A549 (cell line): Measurements from ENCODE around the gene CBR3. TPM values are rescaled to one million over a fixed set of nuclear protein-coding genes. Genes with fewer than 3 reads are reported as not detected.

Experiments used
- ATAC-seq, 2 experiments: fragments of 200-7000 bp in 1 of 2; fragments of >200 bp in 1 of 2; cut with Nextera tagmentation in 1 of 2; cut with Tn5 transposase in 1 of 2; 3 replicates each; pipeline versions ENCODE4 v1.8.0 to v1.9.1; 2018 to 2020; ENCODE audit warnings: mild to moderate bottlenecking in 1 of 2, moderate library complexity in 1 of 2
- CTCF ChIA-PET: fragments of 300-600 bp; sonication (Branson Sonifier 250); formaldehyde crosslinking; extraction: SDS; loops from one replicate; lab custom pipeline; 2021; ENCODE audit warnings: antibody characterized with exemption, inconsistent platforms; lab: Yijun Ruan, JAX
- POLR2A ChIA-PET: fragments of 350-600 bp; formaldehyde crosslinking; extraction: SDS; loops from one replicate; lab custom pipeline; 2021; ENCODE audit warnings: antibody characterized with exemption, inconsistent platforms; lab: Yijun Ruan, JAX
- DNase-seq, 2 experiments: peaks; one replicate each; pipeline versions ENCODE4 v3.0.0 to v3.0.0-alpha.2; 2011 to 2016; ENCODE audit warnings: low read depth in 1 of 2, low spot score in 1 of 2
- FAIRE-seq: peaks from 2 replicates; lab custom pipeline; 2011; peaks lifted over from hg19 to GRCh38; lab: Jason Lieb, UNC
- H3K27ac ChIP-seq, 2 experiments: fragments of >200 bp; sonication (Bioruptor Twin); formaldehyde crosslinking; 3 replicates each; pipeline ENCODE4 v1.5.1; 2016 to 2017
- H3K4me1 ChIP-seq: fragments of >200 bp; sonication (Bioruptor Twin); formaldehyde crosslinking; 3 replicates; pipeline ENCODE4 v1.6.1; 2016
- H3K4me2 ChIP-seq: fragments of >200 bp; sonication (Bioruptor Twin); formaldehyde crosslinking; 3 replicates; pipeline ENCODE4 v1.6.1; 2016
- H3K4me3 ChIP-seq: fragments of >200 bp; sonication (Bioruptor Twin); formaldehyde crosslinking; 3 replicates; pipeline ENCODE4 v1.5.1; 2016
- H3K9me3 ChIP-seq: fragments of >200 bp; sonication (Bioruptor Twin); formaldehyde crosslinking; 3 replicates; pipeline ENCODE4 v1.6.1; 2016
- CBX8 ChIP-seq: fragments of 200-600 bp; sonication (generic); IDR thresholded peaks from 2 replicates; pipeline ENCODE4 v1.6.1; 2016
- CHD4 ChIP-seq: fragments of 200-600 bp; sonication (generic); IDR thresholded peaks from 2 replicates; pipeline ENCODE4 v1.6.1; 2016; ENCODE audit warnings: antibody characterized with exemption, mild to moderate bottlenecking, borderline replicate concordance
- EP300 ChIP-seq, 2 experiments: fragments of >200 bp; sonication (Bioruptor Twin); formaldehyde crosslinking; IDR thresholded peaks; 2 replicates in 1 of 2; 3 replicates in 1 of 2; pipeline ENCODE4 v1.6.1; 2016 to 2017
- FOSL2 ChIP-seq, 2 experiments: fragments of 450-650 bp in 1 of 2; fragments of >200 bp in 1 of 2; sonication (Bioruptor Twin) in 1 of 2; formaldehyde crosslinking; IDR thresholded peaks; 2 replicates each; pipeline versions ENCODE4 v1.5.0 to v1.6.1; 2016 to 2020; ENCODE audit warnings: mild to moderate bottlenecking in 1 of 2, moderate library complexity in 1 of 2
- FOXS1 ChIP-seq: fragments of 250-450 bp; sonication (Bioruptor Pico); IDR thresholded peaks from 2 replicates; pipeline ENCODE4 v1.5.0; 2020; ENCODE audit warnings: mild to moderate bottlenecking, moderate library complexity
- HOXA7 ChIP-seq: fragments of 250-450 bp; sonication (Bioruptor Pico); IDR thresholded peaks from 2 replicates; pipeline ENCODE4 v1.5.0; 2020; ENCODE audit warnings: mild to moderate bottlenecking, moderate library complexity
- HOXB5 ChIP-seq: fragments of 250-450 bp; sonication (Bioruptor Pico); IDR thresholded peaks from 2 replicates; pipeline ENCODE4 v1.5.0; 2020; ENCODE audit warnings: mild to moderate bottlenecking, moderate library complexity
- JUN ChIP-seq, 2 experiments: fragments of >200 bp; sonication (Bioruptor Twin); formaldehyde crosslinking; IDR thresholded peaks; 2 replicates in 1 of 2; 3 replicates in 1 of 2; pipeline ENCODE4 v1.6.1; 2016 to 2017
- KDM5A ChIP-seq: fragments of 200-600 bp; sonication (generic); IDR thresholded peaks from 2 replicates; pipeline ENCODE4 v1.6.1; 2016; ENCODE audit warnings: antibody characterized with exemption, mild to moderate bottlenecking
- MAZ ChIP-seq: fragments of 150-350 bp; IDR thresholded peaks from 2 replicates; pipeline ENCODE4 v1.6.1; 2014; ENCODE audit warnings: antibody characterized with exemption, low read depth, low read length, borderline replicate concordance
- MYC ChIP-seq: IDR thresholded peaks from 2 replicates; pipeline ENCODE4 v1.6.1; 2012; ENCODE audit warnings: mild to moderate bottlenecking, inconsistent platforms, low read length, improper control_type of control experiment, borderline replicate concordance
- POLR2A ChIP-seq: IDR thresholded peaks from 2 replicates; pipeline ENCODE4 v1.6.1; 2012; ENCODE audit warnings: mild to moderate bottlenecking, low read length
- POLR2AphosphoS2 ChIP-seq: conservative IDR thresholded peaks from 2 replicates; pipeline ENCODE4 v1.6.1; 2012; ENCODE audit warnings: low read length, improper control_type of control experiment, inconsistent platforms
- RFX5 ChIP-seq: fragments of 450-650 bp; IDR thresholded peaks from 2 replicates; pipeline ENCODE4 v1.7.1; 2014; ENCODE audit warnings: antibody characterized with exemption, mild to moderate bottlenecking, moderate library complexity
- RNF2 ChIP-seq: fragments of 200-600 bp; sonication (generic); IDR thresholded peaks from 2 replicates; pipeline ENCODE4 v1.6.1; 2016; ENCODE audit warnings: low read depth, mild to moderate bottlenecking, antibody characterized with exemption, moderate library complexity, borderline replicate concordance
- TFCP2L1 ChIP-seq: fragments of 250-450 bp; sonication (Bioruptor Pico); IDR thresholded peaks from 2 replicates; pipeline ENCODE4 v1.5.0; 2021; ENCODE audit warnings: mild to moderate bottlenecking
- ZFP36 ChIP-seq: fragments of 450-650 bp; IDR thresholded peaks from 2 replicates; pipeline ENCODE4 v1.6.1; 2014; ENCODE audit warnings: borderline replicate concordance; ENCODE audit not compliant: partially characterized antibody
- WGBS: methylation state at CpG from one replicate; pipeline ENCODE4 v1.1.6; 2017; ENCODE audit errors: missing lambda C conversion rate; 5-methylcytosine and 5-hydroxymethylcytosine counted together
- polyA plus RNA-seq, 4 experiments: library from polyadenylated mRNA; depleted of rRNA in 3 of 4; stranded (reverse); fragments of >200 nt; fragmentation: RNase III in 1 of 4; extraction: RNeasy Plus Mini Kit Qiagen cat#74134 plus additional on column Dnase treatment in 1 of 4; gene quantifications; 2 replicates in 3 of 4; 3 replicates in 1 of 4; pipeline ENCODE4 v1.2.3, GENCODE V29; 2011 to 2017
- TF ChIP-seq, protein P1 (sequence below): fragments of 150-350 bp; IDR thresholded peaks from 2 replicates; pipeline ENCODE4 v1.6.1; 2014; ENCODE audit warnings: low read depth, mild to moderate bottlenecking, low read length
- TF ChIP-seq, protein P2 (sequence below): IDR thresholded peaks from 2 replicates; pipeline ENCODE4 v1.6.1; 2012; ENCODE audit warnings: low read depth, borderline replicate concordance
- TF ChIP-seq, protein P3 (sequence below): fragments of >200 bp; sonication (Bioruptor Twin); formaldehyde crosslinking; IDR thresholded peaks from 3 replicates; pipeline ENCODE4 v1.5.1; 2016
- TF ChIP-seq, protein P4 (sequence below): fragments of 250-450 bp; sonication (Bioruptor Pico); IDR thresholded peaks from 2 replicates; pipeline ENCODE4 v1.5.0; 2020; ENCODE audit warnings: low read depth, mild to moderate bottlenecking, moderate library complexity
- TF ChIP-seq, protein P5 (sequence below): fragments of 250-450 bp; sonication (Bioruptor Pico); IDR thresholded peaks from 2 replicates; pipeline ENCODE4 v1.5.0; 2021; ENCODE audit warnings: mild to moderate bottlenecking, moderate library complexity, borderline replicate concordance
- TF ChIP-seq, protein P6 (sequence below): IDR thresholded peaks from 2 replicates; pipeline ENCODE4 v1.6.1; 2012

Gene CBR3
- polyA plus RNA-seq, 2 of the 4 experiments (the other 2 are of a cell fraction) = 5.9 to 6.1 TPM

DNA sequence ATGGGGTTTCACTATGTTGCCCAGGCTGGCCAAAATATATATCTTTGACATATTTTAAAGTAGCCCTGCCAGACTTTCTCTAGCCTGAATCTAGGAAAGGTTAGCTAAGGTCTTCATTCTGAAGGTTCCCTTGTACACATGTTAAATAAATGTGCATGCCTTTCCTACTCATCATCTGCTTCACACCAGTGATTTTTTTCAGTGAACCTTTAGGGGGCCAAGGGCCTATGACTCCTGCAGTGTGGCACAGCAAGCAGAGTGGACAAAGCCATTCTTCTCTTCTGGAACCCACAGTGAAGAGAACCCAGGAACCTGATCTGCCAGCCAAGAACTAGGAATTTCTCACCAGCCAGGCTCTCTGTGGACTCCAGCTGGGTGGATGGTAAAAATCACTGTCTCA lies 42.2 kb upstream of the CBR3 start:
- H3K4me3 ChIP-seq = no peak overlapping the region
- ATAC-seq (no peak), FAIRE-seq (no peak), DNase-seq (no peak)
- no peak overlapping the region for H3K27ac ChIP-seq
- H3K4me2 ChIP-seq = no peak overlapping the region
- CTCF ChIA-PET = no interaction called here
- TF ChIP-seq, protein P1, sequence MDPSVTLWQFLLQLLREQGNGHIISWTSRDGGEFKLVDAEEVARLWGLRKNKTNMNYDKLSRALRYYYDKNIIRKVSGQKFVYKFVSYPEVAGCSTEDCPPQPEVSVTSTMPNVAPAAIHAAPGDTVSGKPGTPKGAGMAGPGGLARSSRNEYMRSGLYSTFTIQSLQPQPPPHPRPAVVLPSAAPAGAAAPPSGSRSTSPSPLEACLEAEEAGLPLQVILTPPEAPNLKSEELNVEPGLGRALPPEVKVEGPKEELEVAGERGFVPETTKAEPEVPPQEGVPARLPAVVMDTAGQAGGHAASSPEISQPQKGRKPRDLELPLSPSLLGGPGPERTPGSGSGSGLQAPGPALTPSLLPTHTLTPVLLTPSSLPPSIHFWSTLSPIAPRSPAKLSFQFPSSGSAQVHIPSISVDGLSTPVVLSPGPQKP = no peak
- no peak for TF ChIP-seq TFCP2L1
- TF ChIP-seq FOSL2 (IDR thresholded peaks at IDR 0.05) = no peak
- no peak for TF ChIP-seq FOSL2 (CRISPR knock-in tag; IDR thresholded peaks at IDR 0.05)
- TF ChIP-seq, protein P2, sequence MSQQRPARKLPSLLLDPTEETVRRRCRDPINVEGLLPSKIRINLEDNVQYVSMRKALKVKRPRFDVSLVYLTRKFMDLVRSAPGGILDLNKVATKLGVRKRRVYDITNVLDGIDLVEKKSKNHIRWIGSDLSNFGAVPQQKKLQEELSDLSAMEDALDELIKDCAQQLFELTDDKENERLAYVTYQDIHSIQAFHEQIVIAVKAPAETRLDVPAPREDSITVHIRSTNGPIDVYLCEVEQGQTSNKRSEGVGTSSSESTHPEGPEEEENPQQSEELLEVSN = no peak
- TF ChIP-seq FOXS1 (CRISPR knock-in tag) = no peak
- no peak for TF ChIP-seq JUN (IDR thresholded peaks at IDR 0.05)
- TF ChIP-seq HOXA7 = no peak
- TF ChIP-seq MAZ = no peak
- TF ChIP-seq ZFP36 = no peak
- TF ChIP-seq, protein P3, sequence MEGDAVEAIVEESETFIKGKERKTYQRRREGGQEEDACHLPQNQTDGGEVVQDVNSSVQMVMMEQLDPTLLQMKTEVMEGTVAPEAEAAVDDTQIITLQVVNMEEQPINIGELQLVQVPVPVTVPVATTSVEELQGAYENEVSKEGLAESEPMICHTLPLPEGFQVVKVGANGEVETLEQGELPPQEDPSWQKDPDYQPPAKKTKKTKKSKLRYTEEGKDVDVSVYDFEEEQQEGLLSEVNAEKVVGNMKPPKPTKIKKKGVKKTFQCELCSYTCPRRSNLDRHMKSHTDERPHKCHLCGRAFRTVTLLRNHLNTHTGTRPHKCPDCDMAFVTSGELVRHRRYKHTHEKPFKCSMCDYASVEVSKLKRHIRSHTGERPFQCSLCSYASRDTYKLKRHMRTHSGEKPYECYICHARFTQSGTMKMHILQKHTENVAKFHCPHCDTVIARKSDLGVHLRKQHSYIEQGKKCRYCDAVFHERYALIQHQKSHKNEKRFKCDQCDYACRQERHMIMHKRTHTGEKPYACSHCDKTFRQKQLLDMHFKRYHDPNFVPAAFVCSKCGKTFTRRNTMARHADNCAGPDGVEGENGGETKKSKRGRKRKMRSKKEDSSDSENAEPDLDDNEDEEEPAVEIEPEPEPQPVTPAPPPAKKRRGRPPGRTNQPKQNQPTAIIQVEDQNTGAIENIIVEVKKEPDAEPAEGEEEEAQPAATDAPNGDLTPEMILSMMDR = no peak
- no peak for TF ChIP-seq EP300 (IDR thresholded peaks at IDR 0.05)
- no peak for TF ChIP-seq CHD4
- TF ChIP-seq RNF2 = no peak
- H3K9me3 ChIP-seq = no peaks in the 10 kb centered on the region
- no peaks in the 10 kb centered on the region for H3K4me1 ChIP-seq
- POLR2A ChIA-PET = interaction anchor here (1.5 kb wide), 1 partner anchor 23 kb away, joined by 3 read pairs; the partner anchor contains the start of gene CBR1

DNA sequence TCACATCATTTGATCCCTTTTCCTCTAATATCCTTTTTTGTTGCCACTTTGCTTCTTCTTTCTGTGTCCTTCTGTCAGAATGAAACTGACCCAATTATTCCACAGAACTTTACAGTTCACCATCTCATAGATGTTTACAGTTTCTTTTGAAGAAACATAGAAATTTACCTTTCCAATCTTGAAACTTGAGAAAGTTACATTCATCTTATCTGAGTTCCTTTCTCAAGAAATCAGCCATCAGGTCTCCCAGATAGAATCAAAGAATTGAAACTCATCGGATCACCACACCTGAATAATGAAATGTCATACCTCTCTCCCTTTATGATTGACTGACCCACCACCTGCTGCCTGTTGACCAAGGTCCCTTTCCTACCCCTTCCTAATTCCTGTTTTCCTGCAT lies 41.4 kb upstream of the CBR3 start:
- DNase-seq = no peak
- Histone ChIP-seq H3K4me1 (no peaks in the 10 kb centered on the region), H3K9me3 (no peaks in the 10 kb centered on the region), H3K27ac (no peak overlapping the region), H3K4me3 (no peak overlapping the region), H3K4me2 (no peak overlapping the region)
- FAIRE-seq = no peak
- ChIA-PET CTCF (no interaction called here), POLR2A (no interaction called here)
- 38% methylated on average over 1 of the region's 1 CpG for WGBS
- no peak for ATAC-seq
- no peak for TF ChIP-seq POLR2AphosphoS2
- TF ChIP-seq, protein P4, sequence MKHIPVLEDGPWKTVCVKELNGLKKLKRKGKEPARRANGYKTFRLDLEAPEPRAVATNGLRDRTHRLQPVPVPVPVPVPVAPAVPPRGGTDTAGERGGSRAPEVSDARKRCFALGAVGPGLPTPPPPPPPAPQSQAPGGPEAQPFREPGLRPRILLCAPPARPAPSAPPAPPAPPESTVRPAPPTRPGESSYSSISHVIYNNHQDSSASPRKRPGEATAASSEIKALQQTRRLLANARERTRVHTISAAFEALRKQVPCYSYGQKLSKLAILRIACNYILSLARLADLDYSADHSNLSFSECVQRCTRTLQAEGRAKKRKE (CRISPR knock-in tag) = no peak
- no peak for TF ChIP-seq RFX5
- TF ChIP-seq HOXA7 = no peak
- no peak for TF ChIP-seq POLR2A
- no peak for TF ChIP-seq RNF2
- TF ChIP-seq, protein P5, sequence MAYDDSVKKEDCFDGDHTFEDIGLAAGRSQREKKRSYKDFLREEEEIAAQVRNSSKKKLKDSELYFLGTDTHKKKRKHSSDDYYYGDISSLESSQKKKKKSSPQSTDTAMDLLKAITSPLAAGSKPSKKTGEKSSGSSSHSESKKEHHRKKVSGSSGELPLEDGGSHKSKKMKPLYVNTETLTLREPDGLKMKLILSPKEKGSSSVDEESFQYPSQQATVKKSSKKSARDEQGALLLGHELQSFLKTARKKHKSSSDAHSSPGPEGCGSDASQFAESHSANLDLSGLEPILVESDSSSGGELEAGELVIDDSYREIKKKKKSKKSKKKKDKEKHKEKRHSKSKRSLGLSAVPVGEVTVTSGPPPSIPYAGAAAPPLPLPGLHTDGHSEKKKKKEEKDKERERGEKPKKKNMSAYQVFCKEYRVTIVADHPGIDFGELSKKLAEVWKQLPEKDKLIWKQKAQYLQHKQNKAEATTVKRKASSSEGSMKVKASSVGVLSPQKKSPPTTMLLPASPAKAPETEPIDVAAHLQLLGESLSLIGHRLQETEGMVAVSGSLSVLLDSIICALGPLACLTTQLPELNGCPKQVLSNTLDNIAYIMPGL (CRISPR knock-in tag) = no peak
- TF ChIP-seq FOXS1 (CRISPR knock-in tag) = no peak
- no peak for TF ChIP-seq HOXB5
- no peak for TF ChIP-seq TFCP2L1
- TF ChIP-seq, protein P6, sequence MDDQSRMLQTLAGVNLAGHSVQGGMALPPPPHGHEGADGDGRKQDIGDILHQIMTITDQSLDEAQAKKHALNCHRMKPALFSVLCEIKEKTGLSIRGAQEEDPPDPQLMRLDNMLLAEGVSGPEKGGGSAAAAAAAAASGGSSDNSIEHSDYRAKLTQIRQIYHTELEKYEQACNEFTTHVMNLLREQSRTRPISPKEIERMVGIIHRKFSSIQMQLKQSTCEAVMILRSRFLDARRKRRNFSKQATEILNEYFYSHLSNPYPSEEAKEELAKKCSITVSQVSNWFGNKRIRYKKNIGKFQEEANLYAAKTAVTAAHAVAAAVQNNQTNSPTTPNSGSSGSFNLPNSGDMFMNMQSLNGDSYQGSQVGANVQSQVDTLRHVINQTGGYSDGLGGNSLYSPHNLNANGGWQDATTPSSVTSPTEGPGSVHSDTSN = no peak
- TF ChIP-seq KDM5A = no peak
- TF ChIP-seq CBX8 = no peak
- TF ChIP-seq CHD4 = no peak
- TF ChIP-seq MYC = no peak
- TF ChIP-seq, all 56 proteins: peak for 0
